ENCODE measurements around the gene RBM47. TPM values are rescaled to one million over a fixed set of nuclear protein-coding genes. Genes with fewer than 3 reads are reported as not detected.

The RBM47 gene
- total and polyA plus RNA-seq, 2 donors (not counting 1 experiment from before 2014, with no cell fraction given), result 0.14 to 1.8 TPM

- Histone ChIP-seq H3K27ac (ENCODE audit: insufficient read depth, low read length) (no peak overlapping the region), H2AFZ (ENCODE audit: low read length) (no peak overlapping the region), H3K36me3 (ENCODE audit: control insufficient read depth, insufficient read depth, low read length) (no peaks in the 10 kb centered on the region), H3K9ac (ENCODE audit: insufficient read depth, low read length) (no peak overlapping the region), H3K9me3 (ENCODE audit: control insufficient read depth, insufficient read depth, low read depth, low read length) (no peaks in the 10 kb centered on the region), H3K27me3 (ENCODE audit: control insufficient read depth, insufficient read depth, low read length) (no peaks in the 10 kb centered on the region), H3K4me1 (ENCODE audit: control insufficient read depth, extremely low read depth, insufficient read depth, low read length) (no peaks in the 10 kb centered on the region), H3K4me3 (replicated peaks in 1 of 4; ENCODE audit: control extremely low read depth in 1 of 4, insufficient read depth in 1 of 4, low read depth in 3 of 4, low read length in 4 of 4) (no peak overlapping the region), H4K20me1 (ENCODE audit: control insufficient read depth, extremely low read depth, insufficient read depth, low read length) (no peaks in the 10 kb centered on the region), H3K79me2 (ENCODE audit: control insufficient read depth, insufficient read depth, low read length) (no peaks in the 10 kb centered on the region), H3K4me2 (ENCODE audit: extremely low read depth, insufficient read depth, low read length) (no peak overlapping the region)
- TF ChIP-seq CTCF (conservative IDR thresholded peaks at IDR 0.05 in 1 of 2, IDR thresholded peaks at IDR 0.05 in 1 of 2; ENCODE audit: low read depth in 1 of 2, low read length in 2 of 2), result no peak
- TF ChIP-seq EZH2 (IDR thresholded peaks at IDR 0.05; ENCODE audit: low read length, missing control alignments), result no peak
- DNase-seq (ENCODE audit: low read depth in 2 of 2), result peak in 1 of 2 donors; percentile 45
Observed at GRCh38 chr4:40607221-40607620, 22.4 kb downstream of the RBM47 start.

- H3K9ac ChIP-seq (ENCODE audit: insufficient read depth, low read length), result no peak overlapping the region
- H3K9me3 ChIP-seq (ENCODE audit: control insufficient read depth, insufficient read depth, low read depth, low read length), result no peaks in the 10 kb centered on the region
- no peak for DNase-seq (ENCODE audit: low read depth in 2 of 2)
- no peaks in the 10 kb centered on the region for H3K4me1 ChIP-seq (ENCODE audit: control insufficient read depth, extremely low read depth, insufficient read depth, low read length)
- no peak overlapping the region for H3K4me2 ChIP-seq (ENCODE audit: extremely low read depth, insufficient read depth, low read length)
- H3K4me3 ChIP-seq (replicated peaks in 1 of 4; ENCODE audit: control extremely low read depth in 1 of 4, insufficient read depth in 1 of 4, low read depth in 3 of 4, low read length in 4 of 4), result no peak overlapping the region
- no peaks in the 10 kb centered on the region for H3K27me3 ChIP-seq (ENCODE audit: control insufficient read depth, insufficient read depth, low read length)
- H3K27ac ChIP-seq (ENCODE audit: insufficient read depth, low read length), result no peak overlapping the region
- H3K36me3 ChIP-seq (ENCODE audit: control insufficient read depth, insufficient read depth, low read length), result no peaks in the 10 kb centered on the region
- no peak overlapping the region for H2AFZ ChIP-seq (ENCODE audit: low read length)
- no peaks in the 10 kb centered on the region for H4K20me1 ChIP-seq (ENCODE audit: control insufficient read depth, extremely low read depth, insufficient read depth, low read length)
- TF ChIP-seq EZH2 (IDR thresholded peaks at IDR 0.05; ENCODE audit: low read length, missing control alignments) (no peak), CTCF (conservative IDR thresholded peaks at IDR 0.05 in 1 of 2, IDR thresholded peaks at IDR 0.05 in 1 of 2; ENCODE audit: low read depth in 1 of 2, low read length in 2 of 2) (no peak)
- H3K79me2 ChIP-seq (ENCODE audit: control insufficient read depth, insufficient read depth, low read length), result no peaks in the 10 kb centered on the region
Observed at GRCh38 chr4:40606239-40606767, 23.4 kb downstream of the RBM47 start.

GRCh38 chr4:40603281-40603680, 26.4 kb downstream of the RBM47 start:
- no peak for DNase-seq (ENCODE audit: low read depth in 2 of 2)
- Histone ChIP-seq H3K36me3 (ENCODE audit: control insufficient read depth, insufficient read depth, low read length) (no peaks in the 10 kb centered on the region), H3K79me2 (ENCODE audit: control insufficient read depth, insufficient read depth, low read length) (no peaks in the 10 kb centered on the region), H3K4me2 (ENCODE audit: extremely low read depth, insufficient read depth, low read length) (no peak overlapping the region), H3K4me1 (ENCODE audit: control insufficient read depth, extremely low read depth, insufficient read depth, low read length) (no peaks in the 10 kb centered on the region), H4K20me1 (ENCODE audit: control insufficient read depth, extremely low read depth, insufficient read depth, low read length) (no peaks in the 10 kb centered on the region), H3K4me3 (replicated peaks in 1 of 4; ENCODE audit: control extremely low read depth in 1 of 4, insufficient read depth in 1 of 4, low read depth in 3 of 4, low read length in 4 of 4) (no peak overlapping the region), H3K9ac (ENCODE audit: insufficient read depth, low read length) (no peak overlapping the region), H3K9me3 (ENCODE audit: control insufficient read depth, insufficient read depth, low read depth, low read length) (no peaks in the 10 kb centered on the region), H3K27ac (ENCODE audit: insufficient read depth, low read length) (no peak overlapping the region), H2AFZ (ENCODE audit: low read length) (no peak overlapping the region), H3K27me3 (ENCODE audit: control insufficient read depth, insufficient read depth, low read length) (no peaks in the 10 kb centered on the region)
- TF ChIP-seq CTCF (conservative IDR thresholded peaks at IDR 0.05 in 1 of 2, IDR thresholded peaks at IDR 0.05 in 1 of 2; ENCODE audit: low read depth in 1 of 2, low read length in 2 of 2), result no peak
- no peak for TF ChIP-seq EZH2 (IDR thresholded peaks at IDR 0.05; ENCODE audit: low read length, missing control alignments)
